ENCODE results near the gene CD99L2.
A peak's percentile ranks its signal among the peaks of the same experiment; 100 is the strongest.

The CD99L2 gene, protein sequence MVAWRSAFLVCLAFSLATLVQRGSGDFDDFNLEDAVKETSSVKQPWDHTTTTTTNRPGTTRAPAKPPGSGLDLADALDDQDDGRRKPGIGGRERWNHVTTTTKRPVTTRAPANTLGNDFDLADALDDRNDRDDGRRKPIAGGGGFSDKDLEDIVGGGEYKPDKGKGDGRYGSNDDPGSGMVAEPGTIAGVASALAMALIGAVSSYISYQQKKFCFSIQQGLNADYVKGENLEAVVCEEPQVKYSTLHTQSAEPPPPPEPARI

GRCh38 chrX:150898343-150899190 lies at the start of gene CD99L2:
CD99L2 (minus strand) TSS chrX:150898668; CDS start chrX:150898588, 80 bp downstream.
- peak; percentile 52 to 89 for DNase-seq

DNA sequence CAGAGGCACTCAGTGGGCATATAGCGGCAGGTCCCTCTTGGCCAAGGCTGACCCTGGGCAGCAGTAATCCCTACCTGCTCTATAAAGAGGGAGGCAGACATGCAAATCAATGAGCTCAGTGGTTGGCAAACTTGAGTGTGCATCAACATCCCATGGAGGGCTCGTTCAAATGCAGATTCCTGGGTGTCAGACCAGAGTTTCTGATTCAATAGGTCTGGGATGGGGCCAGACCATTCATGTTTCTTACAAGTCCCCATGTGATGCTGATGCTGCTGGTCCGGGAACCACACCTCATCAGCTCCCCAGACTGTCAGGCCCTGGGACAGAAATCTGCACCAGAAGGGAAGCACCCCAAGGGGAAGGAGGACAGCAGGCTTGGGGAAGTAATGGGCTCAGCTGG lies 45.8 kb upstream of the CD99L2 start:
- no peak for DNase-seq

DNA sequence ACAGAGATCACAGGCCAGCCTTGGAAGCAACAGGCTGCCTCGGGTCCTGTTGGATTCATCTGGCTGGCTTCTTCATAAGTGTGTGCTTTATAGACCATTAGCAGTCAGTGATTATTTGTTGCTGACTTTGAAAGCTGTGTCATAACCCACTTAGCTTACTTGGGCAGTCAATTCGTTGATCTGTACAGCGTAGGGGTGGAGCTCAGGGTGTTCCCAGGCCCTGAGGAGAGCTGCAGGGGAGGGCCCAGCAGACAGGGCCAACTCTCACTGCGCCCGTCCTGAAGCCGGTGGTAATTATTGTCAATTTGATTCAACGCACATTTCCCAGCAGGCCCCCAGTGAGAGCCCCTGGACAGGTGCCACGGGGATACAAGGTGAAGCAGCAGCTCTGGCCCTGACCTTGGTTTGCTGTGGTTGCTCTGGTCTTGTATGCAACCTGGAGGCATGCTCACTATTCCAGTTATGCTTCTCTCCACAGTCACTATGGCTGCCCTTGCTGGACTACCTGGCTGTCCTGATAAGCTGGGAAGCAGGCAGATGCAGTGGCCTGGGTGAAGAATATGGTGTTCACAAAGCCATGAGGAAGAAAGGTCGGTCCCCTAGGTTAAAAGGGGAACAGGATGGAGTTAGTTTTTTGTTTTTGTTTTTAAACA lies 44.6 kb upstream of the CD99L2 start:
- DNase-seq = no peak

DNA sequence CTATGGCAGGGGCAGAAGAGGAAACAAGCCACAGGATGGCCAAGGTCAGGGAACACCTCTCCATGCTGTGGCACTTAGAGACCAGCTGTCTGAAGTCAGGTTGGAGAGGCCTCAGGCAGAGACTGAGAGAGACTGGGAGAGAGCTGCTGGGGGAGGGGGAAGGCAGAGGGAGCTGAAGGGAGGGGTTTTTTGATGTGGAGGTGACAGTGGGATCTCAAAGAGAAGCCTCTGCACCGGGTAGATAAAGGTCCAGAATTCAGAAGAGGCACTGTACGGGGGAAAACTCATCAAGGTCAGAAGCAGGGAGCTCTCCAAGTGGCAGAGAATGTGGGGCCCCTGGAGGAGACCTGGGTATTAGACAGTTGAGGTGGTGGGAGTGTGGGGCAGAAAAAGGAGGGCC lies 43.1 kb upstream of the CD99L2 start:
- no peak for DNase-seq

GRCh38 chrX:150940844-150941495 lies 42.5 kb upstream of the CD99L2 start:
- no peak for DNase-seq

DNA sequence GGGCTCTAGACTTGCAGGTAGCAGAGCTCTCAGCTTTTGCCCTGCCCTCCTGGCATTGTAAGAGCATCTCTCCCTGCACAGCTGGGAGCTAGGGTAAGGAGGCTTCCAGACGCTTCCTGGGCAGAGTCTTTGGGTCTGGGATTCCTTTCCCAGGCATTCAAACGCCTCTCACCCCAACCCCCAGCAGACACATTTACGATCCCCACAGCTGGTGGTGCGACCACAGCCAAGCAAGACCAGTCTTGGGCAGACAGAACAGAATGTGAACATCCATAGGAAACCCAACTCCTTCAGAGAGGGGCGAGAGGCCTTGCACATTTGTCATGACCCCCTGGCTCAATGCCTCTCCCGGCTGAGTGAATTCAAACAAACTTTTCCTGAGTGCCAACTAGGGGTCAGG lies 38.1 kb upstream of the CD99L2 start:
- no peak for DNase-seq

DNA sequence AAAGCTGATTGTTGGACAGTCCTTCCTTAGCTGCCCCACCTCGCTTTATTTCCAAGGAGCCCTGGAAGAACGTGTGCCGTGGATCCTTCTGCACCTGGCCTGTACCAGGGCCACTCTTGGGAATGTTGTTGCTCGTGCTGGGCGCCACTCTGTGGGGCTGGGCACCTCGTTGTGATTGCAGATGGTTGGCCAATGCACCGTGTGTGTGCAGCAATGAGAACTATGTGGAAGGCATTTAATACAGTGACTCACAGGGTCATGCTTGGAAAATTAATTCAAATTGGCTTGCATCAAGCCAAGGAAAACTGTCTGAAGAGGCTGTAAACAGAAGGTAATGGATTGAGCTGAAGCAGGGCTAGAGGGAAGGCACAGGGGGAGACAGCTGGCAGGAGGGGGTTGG lies 37.0 kb upstream of the CD99L2 start:
- no peak for DNase-seq

DNA sequence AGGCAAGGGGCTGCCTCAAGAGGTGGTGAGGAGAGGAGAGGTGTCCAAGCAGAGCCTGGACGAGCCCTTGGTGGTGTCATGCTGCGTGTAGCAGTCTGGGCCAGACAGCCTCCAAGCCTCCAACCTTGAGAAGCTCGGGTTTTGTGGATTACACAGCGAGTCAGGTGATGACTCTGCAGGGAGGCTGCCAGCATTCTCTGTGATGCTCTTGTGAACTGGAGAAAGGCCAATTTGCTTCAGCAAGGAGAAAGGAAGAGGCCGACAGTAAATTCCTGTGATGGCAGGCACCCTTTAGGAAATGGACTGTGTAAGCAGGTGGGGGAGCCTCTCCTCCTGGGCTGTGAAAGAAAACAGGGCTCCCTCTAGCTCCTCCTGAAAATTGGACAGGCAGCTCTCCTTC lies 36.0 kb upstream of the CD99L2 start:
- no peak for DNase-seq

- no peak for DNase-seq
These were observed 35.5 kb upstream of the CD99L2 start for GRCh38 chrX:150933945-150934350.

DNA sequence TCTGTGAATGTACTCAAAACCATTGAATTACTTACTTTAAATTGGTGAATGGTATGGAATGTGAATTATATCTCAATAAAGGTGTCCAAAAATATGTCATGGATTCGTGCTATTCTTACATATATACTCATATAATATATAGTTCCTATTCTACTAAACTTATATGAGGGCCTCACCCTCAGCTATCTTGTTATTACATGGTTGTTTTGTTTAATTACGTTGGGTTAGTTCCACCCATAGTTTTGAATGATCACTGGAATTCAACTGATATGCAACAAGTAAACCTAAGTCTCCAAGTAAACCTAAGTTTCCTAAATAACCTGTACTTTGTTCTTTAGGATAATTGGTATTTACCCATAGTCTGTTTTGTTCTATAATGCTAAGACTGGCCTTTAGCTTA lies 30.6 kb upstream of the CD99L2 start:
- no peak for DNase-seq

DNA sequence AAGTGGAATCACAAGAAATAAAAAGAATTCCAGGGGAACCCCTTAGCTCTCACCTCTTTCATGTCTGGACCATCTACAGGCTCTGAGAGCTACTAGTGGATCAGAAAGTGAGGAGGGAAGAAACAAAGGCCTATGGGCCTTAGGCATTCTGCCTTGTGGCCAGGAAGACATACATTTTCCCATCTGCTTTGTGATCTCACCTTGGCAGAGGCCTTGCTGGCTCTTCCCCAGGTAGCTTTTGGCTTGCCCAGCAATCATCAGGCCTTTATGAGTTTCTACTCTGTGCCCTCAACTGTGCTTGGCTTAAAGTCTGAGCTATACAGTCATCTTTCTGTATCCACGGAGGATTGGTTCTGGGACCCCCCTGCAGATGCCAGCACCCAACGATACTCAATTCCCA lies 28.3 kb upstream of the CD99L2 start:
- DNase-seq = no peak

- no peak for DNase-seq
These were observed 27.8 kb upstream of the CD99L2 start for GRCh38 chrX:150926304-150926703.

- no peak for DNase-seq
These were observed 20.9 kb upstream of the CD99L2 start for GRCh38 chrX:150919401-150919800.

GRCh38 chrX:150913511-150913910 lies 15.0 kb upstream of the CD99L2 start:
- DNase-seq = no peak

- DNase-seq = no peak
These were observed 9.0 kb upstream of the CD99L2 start for GRCh38 chrX:150907474-150907873.

GRCh38 chrX:150906694-150907093 lies 8.2 kb upstream of the CD99L2 start:
- no peak for DNase-seq

- DNase-seq = no peak
These were observed 6.8 kb upstream of the CD99L2 start for GRCh38 chrX:150905293-150905692.

GRCh38 chrX:150903110-150903508 lies 4.6 kb upstream of the CD99L2 start:
- DNase-seq = peak; percentile 44 to 62

DNA sequence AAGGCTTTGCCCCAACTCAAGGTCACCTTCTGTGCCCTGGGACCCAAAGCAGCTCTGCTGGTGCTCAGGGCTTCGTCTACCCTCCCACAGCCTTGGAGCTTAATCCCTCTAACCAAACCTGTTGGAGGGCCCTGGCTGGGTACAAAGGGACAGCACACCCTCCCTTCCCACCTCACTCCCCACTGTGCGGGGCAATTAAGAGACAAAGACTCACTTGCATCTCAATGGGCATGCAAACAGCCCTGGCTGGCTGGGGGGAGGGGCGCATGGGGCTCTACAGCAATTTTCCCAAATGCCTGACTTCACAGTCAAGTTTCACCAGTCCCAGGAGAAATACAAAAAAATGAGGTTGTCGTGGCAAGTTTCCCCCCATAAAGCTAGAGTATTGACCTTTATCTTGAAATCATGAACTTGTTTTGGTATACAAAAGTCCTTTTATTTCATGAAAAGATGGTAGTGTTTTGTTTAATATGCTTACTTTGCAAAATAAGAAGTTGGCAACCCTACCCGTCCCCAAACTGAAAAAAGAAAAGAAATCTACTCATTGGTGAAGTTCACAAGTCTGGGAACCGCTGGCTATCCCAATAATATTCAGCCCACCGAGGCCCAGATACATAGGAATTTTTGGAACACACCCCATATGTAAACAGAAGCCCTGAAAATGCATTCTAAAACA lies 4.1 kb upstream of the CD99L2 start:
- peak in 1 of 2 experiments; percentile 29 for DNase-seq

DNA sequence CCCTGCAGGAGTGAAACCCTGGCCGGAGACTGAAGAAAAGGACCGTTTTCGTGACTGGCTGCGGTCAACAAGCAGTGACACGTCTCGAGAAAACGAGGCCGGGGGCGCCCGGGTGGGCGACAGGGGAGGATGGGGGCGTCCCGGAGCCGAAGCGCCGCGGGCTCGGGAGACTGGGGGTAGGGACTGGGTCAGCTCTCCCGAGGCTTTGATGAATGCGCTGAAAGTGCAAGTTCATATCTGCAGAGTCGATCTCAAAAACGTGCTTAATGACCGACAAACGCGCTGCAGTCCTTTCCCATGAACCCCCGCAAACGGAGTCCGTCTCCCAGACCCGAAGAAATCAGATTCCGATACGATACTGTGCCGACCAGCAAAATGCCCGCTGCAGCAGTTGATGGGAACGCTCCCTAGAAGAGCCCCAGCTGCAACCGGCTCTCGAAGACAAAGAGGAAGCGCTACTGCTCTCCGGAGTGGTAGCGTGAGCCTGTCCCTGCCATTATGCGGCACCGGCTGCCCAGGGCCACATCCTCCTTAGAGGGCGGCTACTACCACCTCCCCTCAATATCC lies 806 bp upstream of the CD99L2 start:
- DNase-seq = peak in 1 of 2 experiments; percentile 35

- DNase-seq = peak; percentile 14 to 57
These were observed 797 bp downstream of the CD99L2 start for GRCh38 chrX:150897421-150898320.
